PFSK-1 (cell line): Measurements from ENCODE around the gene GIMAP2.

Experiments used
- FOXP2 ChIP-seq: optimal IDR thresholded peaks from 2 replicates; pipeline ENCODE3; 2011; ENCODE audit warnings: borderline replicate concordance, control low read depth, inconsistent platforms; ENCODE audit not compliant: insufficient read depth; ENCODE audit errors: extremely low read length, extremely low read depth
- POLR2AphosphoS5 ChIP-seq: IDR thresholded peaks from 2 replicates; pipeline ENCODE4 v1.6.1; 2012; ENCODE audit warnings: low read depth, mild to moderate bottlenecking, control low read depth, low read length, moderate library complexity
- SIN3A ChIP-seq: IDR thresholded peaks from 2 replicates; pipeline ENCODE4 v1.6.1; 2012; ENCODE audit warnings: mild to moderate bottlenecking, low read length, moderate library complexity, borderline replicate concordance; ENCODE audit not compliant: insufficient read depth
- TAF1 ChIP-seq: IDR thresholded peaks from 2 replicates; pipeline ENCODE4 v1.6.1; 2012; ENCODE audit warnings: low read length, control low read depth, borderline replicate concordance; ENCODE audit not compliant: insufficient read depth
- TF ChIP-seq, protein P1 (sequence below), 2 experiments: IDR thresholded peaks; 2 replicates each; pipeline versions ENCODE4 v1.6.1 to v1.8.0; 2011 to 2012; ENCODE audit warnings: low read depth in 2 of 2, low read length in 2 of 2, control low read depth in 1 of 2, inconsistent platforms in 1 of 2, mild to moderate bottlenecking in 1 of 2, moderate library complexity in 1 of 2; ENCODE audit not compliant: insufficient read depth in 1 of 2

The GIMAP2 gene

DNA sequence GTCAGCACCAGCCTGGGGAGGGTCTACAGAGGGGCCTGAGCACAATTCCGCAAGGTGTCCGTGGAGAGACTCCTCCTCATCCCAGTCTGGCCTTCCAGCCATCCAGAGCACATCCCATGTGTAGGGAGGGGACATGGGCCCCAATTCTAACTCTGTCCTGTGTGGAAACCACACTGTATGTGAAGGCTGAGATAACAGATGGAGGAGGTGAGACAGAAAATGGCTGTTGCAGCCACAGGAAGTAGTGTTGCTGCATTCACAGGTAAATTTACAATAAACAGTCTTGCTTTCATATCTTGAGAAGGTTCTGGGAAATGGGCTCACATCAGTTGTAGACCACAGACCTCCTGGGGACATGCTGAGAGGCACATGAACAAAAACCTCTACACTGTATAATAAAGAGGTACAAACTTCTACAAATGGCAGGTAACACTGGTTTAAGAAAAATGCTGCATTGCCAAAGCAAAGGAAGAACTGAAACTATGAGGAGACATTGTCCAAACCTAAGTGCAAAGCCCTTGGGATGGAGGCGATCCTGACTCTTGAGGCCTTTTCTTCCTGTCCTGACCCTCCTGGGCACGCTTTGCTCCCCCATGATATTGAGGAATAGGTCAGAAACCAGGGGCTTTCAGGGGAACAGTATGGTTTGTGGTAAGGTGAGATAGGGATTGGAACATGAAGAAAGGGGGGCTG is 21.6 kb upstream of the GIMAP2 start:
- TF ChIP-seq POLR2AphosphoS5: no peak
- TF ChIP-seq TAF1: no peak
- TF ChIP-seq, protein P1, sequence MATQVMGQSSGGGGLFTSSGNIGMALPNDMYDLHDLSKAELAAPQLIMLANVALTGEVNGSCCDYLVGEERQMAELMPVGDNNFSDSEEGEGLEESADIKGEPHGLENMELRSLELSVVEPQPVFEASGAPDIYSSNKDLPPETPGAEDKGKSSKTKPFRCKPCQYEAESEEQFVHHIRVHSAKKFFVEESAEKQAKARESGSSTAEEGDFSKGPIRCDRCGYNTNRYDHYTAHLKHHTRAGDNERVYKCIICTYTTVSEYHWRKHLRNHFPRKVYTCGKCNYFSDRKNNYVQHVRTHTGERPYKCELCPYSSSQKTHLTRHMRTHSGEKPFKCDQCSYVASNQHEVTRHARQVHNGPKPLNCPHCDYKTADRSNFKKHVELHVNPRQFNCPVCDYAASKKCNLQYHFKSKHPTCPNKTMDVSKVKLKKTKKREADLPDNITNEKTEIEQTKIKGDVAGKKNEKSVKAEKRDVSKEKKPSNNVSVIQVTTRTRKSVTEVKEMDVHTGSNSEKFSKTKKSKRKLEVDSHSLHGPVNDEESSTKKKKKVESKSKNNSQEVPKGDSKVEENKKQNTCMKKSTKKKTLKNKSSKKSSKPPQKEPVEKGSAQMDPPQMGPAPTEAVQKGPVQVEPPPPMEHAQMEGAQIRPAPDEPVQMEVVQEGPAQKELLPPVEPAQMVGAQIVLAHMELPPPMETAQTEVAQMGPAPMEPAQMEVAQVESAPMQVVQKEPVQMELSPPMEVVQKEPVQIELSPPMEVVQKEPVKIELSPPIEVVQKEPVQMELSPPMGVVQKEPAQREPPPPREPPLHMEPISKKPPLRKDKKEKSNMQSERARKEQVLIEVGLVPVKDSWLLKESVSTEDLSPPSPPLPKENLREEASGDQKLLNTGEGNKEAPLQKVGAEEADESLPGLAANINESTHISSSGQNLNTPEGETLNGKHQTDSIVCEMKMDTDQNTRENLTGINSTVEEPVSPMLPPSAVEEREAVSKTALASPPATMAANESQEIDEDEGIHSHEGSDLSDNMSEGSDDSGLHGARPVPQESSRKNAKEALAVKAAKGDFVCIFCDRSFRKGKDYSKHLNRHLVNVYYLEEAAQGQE (IDR thresholded peaks at IDR 0.05; ENCODE audit: insufficient read depth in 1 of 2, low read depth in 2 of 2, low read length in 2 of 2): no peak
- no peak for TF ChIP-seq FOXP2
- TF ChIP-seq SIN3A: no peak

DNA sequence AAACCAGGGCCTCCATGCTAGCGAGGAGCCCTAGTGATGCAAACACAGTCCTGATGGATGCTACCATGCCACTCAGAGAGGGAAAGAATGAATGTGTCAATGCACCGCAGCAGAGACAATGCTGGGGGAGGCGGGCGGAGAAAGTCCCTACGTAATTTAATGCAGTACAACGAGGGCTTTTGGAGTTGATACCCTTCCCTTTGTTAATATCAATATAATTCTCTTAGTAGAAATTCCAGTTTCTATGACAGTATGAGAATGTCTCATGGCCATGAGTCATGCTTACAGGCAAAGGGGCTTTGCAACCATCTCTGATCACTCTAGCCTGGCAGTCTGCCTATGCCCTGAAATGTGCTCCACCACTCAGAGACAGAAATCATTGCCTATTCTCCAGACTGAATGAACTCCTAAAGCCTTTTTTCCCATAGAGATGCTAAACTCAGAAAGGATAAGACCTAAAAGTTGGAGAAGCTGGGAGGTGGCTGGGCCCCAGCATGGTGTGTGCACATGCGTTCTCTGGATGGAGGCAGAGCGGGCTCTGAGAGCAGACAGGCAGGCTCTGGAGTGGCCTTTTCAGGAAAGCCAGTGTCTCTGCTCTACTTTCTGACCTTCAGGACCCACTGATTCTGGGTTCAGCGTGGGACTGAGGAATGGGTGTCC is 20.3 kb upstream of the GIMAP2 start:
- TF ChIP-seq SIN3A (no peak), TAF1 (no peak), FOXP2 (no peak), POLR2AphosphoS5 (no peak)
- TF ChIP-seq, protein P1 (IDR thresholded peaks at IDR 0.05; ENCODE audit: insufficient read depth in 1 of 2, low read depth in 2 of 2, low read length in 2 of 2): no peak

DNA sequence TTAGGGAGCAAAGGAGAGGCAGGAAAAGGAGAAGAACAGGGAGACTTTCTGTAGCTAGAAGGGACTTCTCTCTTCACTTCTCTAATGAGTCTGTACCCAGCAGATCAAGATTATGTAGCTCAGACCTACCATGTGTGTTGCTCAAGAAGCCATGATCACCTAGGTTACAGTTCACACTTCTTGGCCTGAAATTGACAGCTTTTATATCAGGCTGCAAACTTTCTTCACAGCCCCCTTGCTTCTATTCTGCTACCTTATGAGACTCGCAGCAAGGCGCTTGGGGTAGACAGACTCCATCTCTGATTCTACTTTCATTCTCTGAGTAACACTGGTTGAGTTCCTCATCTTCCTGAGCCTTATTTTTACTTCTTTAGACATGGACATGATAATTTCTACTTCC is 19.6 kb upstream of the GIMAP2 start:
- TF ChIP-seq POLR2AphosphoS5 (no peak), TAF1 (no peak), SIN3A (no peak), FOXP2 (no peak)
- TF ChIP-seq, protein P1 (IDR thresholded peaks at IDR 0.05; ENCODE audit: insufficient read depth in 1 of 2, low read depth in 2 of 2, low read length in 2 of 2): no peak

DNA sequence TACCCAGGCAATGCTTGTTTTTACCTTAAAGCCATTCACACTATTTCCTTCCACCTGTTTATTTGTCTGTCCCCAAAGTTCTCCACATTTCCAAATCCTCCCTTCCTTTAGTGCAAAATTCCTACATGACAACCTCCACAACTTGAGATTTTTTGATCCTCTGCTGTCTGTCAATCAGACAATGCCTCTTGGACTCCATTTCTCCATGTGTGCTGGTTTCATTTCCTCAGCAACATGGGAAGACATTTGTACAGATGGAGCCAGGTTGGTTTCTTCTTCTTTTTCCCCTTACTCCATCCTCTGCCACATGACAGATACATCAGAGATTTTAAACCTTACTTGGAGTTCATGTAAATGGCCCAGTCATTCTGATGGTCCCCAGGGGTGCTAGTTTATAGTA is 19.1 kb upstream of the GIMAP2 start:
- TF ChIP-seq SIN3A (no peak), TAF1 (no peak), POLR2AphosphoS5 (no peak), FOXP2 (no peak)
- TF ChIP-seq, protein P1 (IDR thresholded peaks at IDR 0.05; ENCODE audit: insufficient read depth in 1 of 2, low read depth in 2 of 2, low read length in 2 of 2): no peak
